Measurements from ENCODE around the gene LEO1. TPM values are rescaled to one million over a fixed set of nuclear protein-coding genes. Genes with fewer than 3 reads are reported as not detected.

The LEO1 gene
- total RNA-seq, 1 donor from 2014 or later: 25.5 TPM

- H3K36me3 Mint-ChIP-seq (ENCODE audit: low read depth, unreplicated experiment): peaks cover 22% of the 10 kb centered on the region
Observed at GRCh38 chr15:51967583-51967982, 4.0 kb downstream of the LEO1 start.

GRCh38 chr15:51966192-51966591 lies 5.4 kb downstream of the LEO1 start:
- no peak for DNase-seq (ENCODE audit: low spot score)
- no peak overlapping the region for H3K27ac Mint-ChIP-seq (ENCODE audit: unreplicated experiment)
- peaks cover 4% of the 10 kb centered on the region for H3K27me3 Mint-ChIP-seq (ENCODE audit: unreplicated experiment)
- TF ChIP-seq CTCF (IDR thresholded peaks at IDR 0.05; ENCODE audit: unreplicated experiment): no peak
- H3K4me3 Mint-ChIP-seq (ENCODE audit: unreplicated experiment): no peak overlapping the region
- H3K9me3 Mint-ChIP-seq (ENCODE audit: unreplicated experiment): no peaks in the 10 kb centered on the region
- H3K4me1 Mint-ChIP-seq (ENCODE audit: unreplicated experiment): peaks cover 9% of the 10 kb centered on the region
- peaks cover 33% of the 10 kb centered on the region for H3K36me3 Mint-ChIP-seq (ENCODE audit: low read depth, unreplicated experiment)

More at GRCh38 chr15:51967583-51967982, 4.0 kb downstream of the LEO1 start:
- no peak for DNase-seq (ENCODE audit: low spot score)
- no peak overlapping the region for H3K27ac Mint-ChIP-seq (ENCODE audit: unreplicated experiment)
- peaks cover 7% of the 10 kb centered on the region for H3K27me3 Mint-ChIP-seq (ENCODE audit: unreplicated experiment)
- H3K9me3 Mint-ChIP-seq (ENCODE audit: unreplicated experiment): no peaks in the 10 kb centered on the region
- peaks cover 13% of the 10 kb centered on the region for H3K4me1 Mint-ChIP-seq (ENCODE audit: unreplicated experiment)
- no peak overlapping the region for H3K4me3 Mint-ChIP-seq (ENCODE audit: unreplicated experiment)
- TF ChIP-seq CTCF (IDR thresholded peaks at IDR 0.05; ENCODE audit: unreplicated experiment): no peak

GRCh38 chr15:51965691-51966090 lies 5.9 kb downstream of the LEO1 start:
- Mint-ChIP-seq H3K4me3 (ENCODE audit: unreplicated experiment) (no peak overlapping the region), H3K36me3 (ENCODE audit: low read depth, unreplicated experiment) (peaks cover 36% of the 10 kb centered on the region), H3K9me3 (ENCODE audit: unreplicated experiment) (no peaks in the 10 kb centered on the region), H3K27me3 (ENCODE audit: unreplicated experiment) (peaks cover 2% of the 10 kb centered on the region), H3K4me1 (ENCODE audit: unreplicated experiment) (peaks cover 4% of the 10 kb centered on the region), H3K27ac (ENCODE audit: unreplicated experiment) (no peak overlapping the region)
- DNase-seq (ENCODE audit: low spot score): no peak
- TF ChIP-seq CTCF (IDR thresholded peaks at IDR 0.05; ENCODE audit: unreplicated experiment): no peak

GRCh38 chr15:51955504-51955903 lies 16.1 kb downstream of the LEO1 start:
- Mint-ChIP-seq H3K27ac (ENCODE audit: unreplicated experiment) (no peak overlapping the region), H3K36me3 (ENCODE audit: low read depth, unreplicated experiment) (peaks cover 28% of the 10 kb centered on the region), H3K4me3 (ENCODE audit: unreplicated experiment) (no peak overlapping the region), H3K9me3 (ENCODE audit: unreplicated experiment) (no peaks in the 10 kb centered on the region), H3K27me3 (ENCODE audit: unreplicated experiment) (no peaks in the 10 kb centered on the region), H3K4me1 (ENCODE audit: unreplicated experiment) (peaks cover 10% of the 10 kb centered on the region)
- TF ChIP-seq CTCF (IDR thresholded peaks at IDR 0.05; ENCODE audit: unreplicated experiment): no peak
- no peak for DNase-seq (ENCODE audit: low spot score)

- Mint-ChIP-seq H3K4me3 (ENCODE audit: unreplicated experiment) (no peak overlapping the region), H3K27ac (ENCODE audit: unreplicated experiment) (no peak overlapping the region), H3K9me3 (ENCODE audit: unreplicated experiment) (no peaks in the 10 kb centered on the region), H3K4me1 (ENCODE audit: unreplicated experiment) (no peaks in the 10 kb centered on the region), H3K36me3 (ENCODE audit: low read depth, unreplicated experiment) (peaks cover 30% of the 10 kb centered on the region), H3K27me3 (ENCODE audit: unreplicated experiment) (no peaks in the 10 kb centered on the region)
- DNase-seq (ENCODE audit: low spot score): no peak
- no peak for TF ChIP-seq CTCF (IDR thresholded peaks at IDR 0.05; ENCODE audit: unreplicated experiment)
Observed at GRCh38 chr15:51952805-51953204, 18.8 kb downstream of the LEO1 start.
